K562 treated with DMSO at 1 percent for 48 hours (cell line): ENCODE results near the gene PFDN5. TPM values are rescaled to one million over a fixed set of nuclear protein-coding genes. Genes with fewer than 3 reads are reported as not detected.

Experiments
- total RNA-seq: library from RNA; unstranded; fragments of 300-600 nt; gene quantifications from 2 replicates; pipeline ENCODE4 v1.2.3, GENCODE V29; 2022; ENCODE audit warnings: low replicate concordance; ENCODE audit errors: extremely low read depth

Gene PFDN5
- total RNA-seq, result not detected in 2 replicates

GRCh38 chr12:53295070-53295890, at the start of gene PFDN5:
PFDN5 (plus strand) TSS chr12:53295542; CDS start chr12:53295568, 26 bp downstream.

GRCh38 chr12:53267999-53268629, 27.2 kb upstream of the PFDN5 start, which contains the start of gene ESPL1:
ESPL1 (plus strand) TSS chr12:53268299; CDS start chr12:53268767, 468 bp downstream.

GRCh38 chr12:53299454-53300180, 4.3 kb downstream of the PFDN5 start, which contains the start of gene MYG1:
MYG1 (plus strand) TSS chr12:53299695; CDS start chr12:53299738, 43 bp downstream.

DNA sequence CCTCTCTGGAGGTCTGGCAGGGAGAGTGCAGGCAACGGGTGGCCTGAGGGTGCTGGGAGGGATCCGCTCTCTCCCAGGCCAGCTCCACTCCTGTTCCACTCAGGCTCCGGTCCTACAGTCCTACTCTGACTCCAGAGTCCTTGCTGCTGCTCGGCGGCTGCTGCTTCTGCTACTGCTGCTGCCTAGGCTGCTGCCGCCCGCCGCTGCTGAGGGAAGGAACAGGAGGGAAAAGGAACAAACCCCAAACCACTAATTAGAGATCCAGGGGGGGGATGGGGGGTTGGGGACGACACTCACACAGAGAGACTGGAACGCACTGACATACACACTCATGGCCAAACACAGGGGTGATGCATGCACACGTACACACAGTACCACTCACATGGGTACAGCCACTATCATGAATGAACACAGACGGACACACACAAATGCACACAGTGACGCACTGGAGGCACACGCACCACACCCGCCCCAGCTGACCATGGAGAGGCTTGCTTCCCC, 40.9 kb downstream of the PFDN5 start, which contains the start of gene SP7:
Gene SP7 (minus strand): TSS at position 174 of the 501 bp plus-strand sequence. CDS start 708 bp downstream, outside the sequence.

Other genes starting within 250 kb of the PFDN5 start
- gene TNS2, start 245.5 kb upstream of the PFDN5 start, total RNA-seq, result not detected in 2 replicates
- not detected in 2 replicates for gene SPRYD3, start 216.2 kb upstream of the PFDN5 start, total RNA-seq
- not detected in 2 replicates for gene IGFBP6, start 197.9 kb upstream of the PFDN5 start, total RNA-seq
- not detected in 2 replicates for gene SOAT2, start 192.1 kb upstream of the PFDN5 start, total RNA-seq
- not detected in 2 replicates for gene ZNF740, start 114.8 kb upstream of the PFDN5 start, total RNA-seq
- gene CSAD, start 114.6 kb upstream of the PFDN5 start, total RNA-seq, result not detected in 2 replicates
- not detected in 2 replicates for gene ITGB7, start 88.3 kb upstream of the PFDN5 start, total RNA-seq
- gene RARG, start 63.3 kb upstream of the PFDN5 start, total RNA-seq, result not detected in 2 replicates
- gene ESPL1, start 27.2 kb upstream of the PFDN5 start, total RNA-seq, result not detected in 2 replicates
- gene MYG1, start 4.2 kb downstream of the PFDN5 start, total RNA-seq, result not detected in 2 replicates
- 870 TPM in 1 of 2 replicates, not detected in the other for gene AAAS, start 26.1 kb downstream of the PFDN5 start, total RNA-seq
- gene SP7, start 40.8 kb downstream of the PFDN5 start, total RNA-seq, result not detected in 2 replicates
- gene SP1, start 84.6 kb downstream of the PFDN5 start, total RNA-seq, result not detected in 2 replicates
- not detected in 2 replicates for gene AMHR2, start 128.3 kb downstream of the PFDN5 start, total RNA-seq
- gene PRR13, start 146.2 kb downstream of the PFDN5 start, total RNA-seq, result not detected in 2 replicates
- 314 and 817 TPM in 2 replicates for gene PCBP2, start 156.6 kb downstream of the PFDN5 start, total RNA-seq
- gene MAP3K12, start 203.9 kb downstream of the PFDN5 start, total RNA-seq, result not detected in 2 replicates
- not detected in 2 replicates for gene TARBP2, start 205.7 kb downstream of the PFDN5 start, total RNA-seq
- not detected in 2 replicates for gene NPFF, start 211.9 kb downstream of the PFDN5 start, total RNA-seq